CD14-positive monocyte (primary cell): ENCODE results near the gene MAD1L1. TPM values are rescaled to one million over a fixed set of nuclear protein-coding genes. Genes with fewer than 3 reads are reported as not detected.

Experiments used
- DNase-seq, 3 donors: peaks; one replicate each; pipeline ENCODE4 v3.0.0-alpha.2; 2011 to 2022
- H2AFZ ChIP-seq: 2 replicates; pipeline ENCODE4 v1.6.0; 2012; ENCODE audit warnings: mild to moderate bottlenecking, low read depth, low read length, inconsistent platforms; ENCODE audit not compliant: insufficient read depth, poor library complexity, severe bottlenecking
- H3K27ac ChIP-seq, 2 donors: 1 replicate in 1 of 2; 2 replicates in 1 of 2; pipeline ENCODE4 v1.5.1; 2012 to 2013; ENCODE audit warnings: low read length in 2 of 2, control low read depth in 1 of 2, inconsistent platforms in 1 of 2, low read depth in 1 of 2, mild to moderate bottlenecking in 1 of 2
- H3K27me3 ChIP-seq, 2 donors: one replicate each; pipeline versions ENCODE4 v1.6.0 to v1.6.1; 2011 to 2013; ENCODE audit warnings: low read length in 2 of 2; ENCODE audit not compliant: control insufficient read depth in 2 of 2, insufficient read depth in 2 of 2
- H3K36me3 ChIP-seq, 2 donors: replicated peaks in 1 of 2; 1 replicate in 1 of 2; 2 replicates in 1 of 2; pipeline versions ENCODE4 v1.5.1 to v1.6.1; 2012 to 2013; ENCODE audit warnings: low read length in 2 of 2, control low read depth in 1 of 2, inconsistent platforms in 1 of 2, mild to moderate bottlenecking in 1 of 2; ENCODE audit not compliant: insufficient read depth in 2 of 2, control insufficient read depth in 1 of 2
- H3K4me1 ChIP-seq, 2 donors: 1 replicate in 1 of 2; 2 replicates in 1 of 2; pipeline versions ENCODE4 v1.5.1 to v1.6.1; 2012 to 2013; ENCODE audit warnings: low read length in 2 of 2, control low read depth in 1 of 2, inconsistent platforms in 1 of 2, mild to moderate bottlenecking in 1 of 2, moderate library complexity in 1 of 2; ENCODE audit not compliant: insufficient read depth in 2 of 2, control insufficient read depth in 1 of 2
- H3K4me2 ChIP-seq: replicated peaks from 2 replicates; pipeline ENCODE3; 2012; ENCODE audit warnings: low read length, moderate library complexity, mild to moderate bottlenecking; ENCODE audit not compliant: poor library complexity, severe bottlenecking; ENCODE audit errors: extremely low read depth
- H3K4me3 ChIP-seq, 3 experiments: fragments of 200-600 bp in 1 of 3; sonication (generic) in 1 of 3; replicated peaks in 1 of 3; 1 replicate in 2 of 3; 2 replicates in 1 of 3; pipeline ENCODE4 v1.5.1; 2011 to 2013; ENCODE audit warnings: low read length in 3 of 3, mild to moderate bottlenecking in 3 of 3, control low read depth in 2 of 3, low read depth in 2 of 3, inconsistent platforms in 1 of 3, moderate library complexity in 1 of 3
- H3K79me2 ChIP-seq: 2 replicates; pipeline ENCODE4 v1.6.0; 2012; ENCODE audit warnings: mild to moderate bottlenecking, control low read depth, inconsistent platforms, low read length, moderate library complexity; ENCODE audit not compliant: insufficient read depth
- H3K9ac ChIP-seq: 2 replicates; pipeline ENCODE4 v1.6.0; 2017; ENCODE audit warnings: low read length, mild to moderate bottlenecking; ENCODE audit not compliant: insufficient read depth, poor library complexity, severe bottlenecking
- H3K9me3 ChIP-seq, 2 donors: replicated peaks in 1 of 2; 1 replicate in 1 of 2; 2 replicates in 1 of 2; pipeline versions ENCODE4 v1.5.1 to v1.6.1; 2012 to 2013; ENCODE audit warnings: low read length in 2 of 2, control low read depth in 1 of 2; ENCODE audit not compliant: control insufficient read depth in 1 of 2, insufficient read depth in 1 of 2
- H4K20me1 ChIP-seq: 2 replicates; pipeline ENCODE4 v1.6.0; 2012; ENCODE audit warnings: mild to moderate bottlenecking, low read length, control low read depth, moderate library complexity; ENCODE audit not compliant: insufficient read depth
- H3K27ac Mint-ChIP-seq, 7 donors: one replicate each; pipeline ENCODE4 v1.8.0; 2020; ENCODE audit warnings: mild to moderate bottlenecking in 7 of 7, mixed read lengths in 7 of 7, moderate library complexity in 6 of 7, inconsistent platforms in 2 of 7
- H3K27me3 Mint-ChIP-seq, 3 donors: one replicate each; pipeline ENCODE4 v1.8.0; 2021 to 2022; ENCODE audit warnings: low read depth in 3 of 3, mild to moderate bottlenecking in 3 of 3, mixed read lengths in 3 of 3, moderate library complexity in 3 of 3, inconsistent platforms in 1 of 3
- H3K36me3 Mint-ChIP-seq, 2 donors: one replicate each; pipeline ENCODE4 v1.8.0; 2020; ENCODE audit warnings: mixed read lengths in 2 of 2, inconsistent platforms in 1 of 2, mild to moderate bottlenecking in 1 of 2
- H3K4me1 Mint-ChIP-seq: one replicate; pipeline ENCODE4 v1.8.0; 2020; ENCODE audit warnings: mild to moderate bottlenecking, mixed read lengths
- H3K4me3 Mint-ChIP-seq, 2 donors: one replicate each; pipeline ENCODE4 v1.8.0; 2020; ENCODE audit warnings: mild to moderate bottlenecking in 2 of 2, mixed read lengths in 2 of 2, moderate library complexity in 1 of 2
- H3K9me3 Mint-ChIP-seq, 7 donors: one replicate each; pipeline ENCODE4 v1.8.0; 2020 to 2022; ENCODE audit warnings: mixed read lengths in 7 of 7, mild to moderate bottlenecking in 6 of 7, moderate library complexity in 6 of 7, inconsistent platforms in 2 of 7
- CTCF ChIP-seq: fragments of 200-600 bp; IDR thresholded peaks from one replicate; pipeline ENCODE4 v1.8.0; 2022; ENCODE audit warnings: antibody characterized with exemption, mild to moderate bottlenecking
- WGBS: methylation state at CpG from one replicate; pipeline ENCODE4 v1.1.5; 2013; ENCODE audit warnings: missing lambda C conversion rate; ENCODE audit not compliant: insufficient coverage; 5-methylcytosine and 5-hydroxymethylcytosine counted together
- intact Hi-C, 2 donors: fragments of 100-400 bp; cut with micrococcal nuclease; formaldehyde crosslinking; loops; one replicate each; pipeline versions ENCODE4 v1.15.0 to v1.15.1; 2023
- polyA plus RNA-seq, 3 donors: library from polyadenylated mRNA; depleted of rRNA in 1 of 3; unstranded in 2 of 3; stranded (reverse) in 1 of 3; fragments of 300-500 nt in 2 of 3; fragments of >200 nt in 1 of 3; fragmentation: Illumina TruSeq in 2 of 3; gene quantifications; 1 replicate in 2 of 3; 2 replicates in 1 of 3; pipeline ENCODE4 v1.2.3, GENCODE V29; 2012 to 2021

MAD1L1 gene
- polyA plus RNA-seq, 3 donors = 22.0 to 39.4 (median 33.2) TPM

- Histone ChIP-seq H2AFZ (no peak overlapping the region), H3K9me3 (no peaks in the 10 kb centered on the region), H3K4me1 (no peaks in the 10 kb centered on the region), H4K20me1 (peaks cover 8% of the 10 kb centered on the region), H3K27me3 (no peaks in the 10 kb centered on the region), H3K4me2 (no peak overlapping the region), H3K27ac (no peak overlapping the region), H3K4me3 (no peak overlapping the region), H3K79me2 (no peaks in the 10 kb centered on the region), H3K9ac (no peak overlapping the region), H3K36me3 (peaks cover 33 to 47% of the 10 kb centered on the region in 2 donors)
- no peak for TF ChIP-seq CTCF
- Mint-ChIP-seq H3K27ac (peak overlapping the region in 1 of 7 donors; percentile 23), H3K27me3 (no peaks in the 10 kb centered on the region), H3K9me3 (no peaks in the 10 kb centered on the region), H3K4me1 (peaks cover 6% of the 10 kb centered on the region), H3K36me3 (peaks cover 54 to 61% of the 10 kb centered on the region in 2 donors), H3K4me3 (no peak overlapping the region)
- intact Hi-C loops = no loop called here
- DNase-seq = no peak
- WGBS = 95% methylated on average over 25 of the region's 29 CpGs
Observed at GRCh38 chr7:2149672-2150444, 82.9 kb downstream of the MAD1L1 start.

GRCh38 chr7:2148814-2149213 lies 83.9 kb downstream of the MAD1L1 start:
- Mint-ChIP-seq H3K27ac (peak overlapping the region in 1 of 7 donors; percentile 1), H3K27me3 (no peaks in the 10 kb centered on the region), H3K4me3 (no peak overlapping the region), H3K4me1 (peaks cover 6% of the 10 kb centered on the region), H3K9me3 (no peaks in the 10 kb centered on the region), H3K36me3 (peaks cover 55 to 68% of the 10 kb centered on the region in 2 donors)
- peaks cover 40 to 58% of the 10 kb centered on the region in 2 donors for H3K36me3 ChIP-seq
- no peak overlapping the region for H3K27ac ChIP-seq
- whole genome bisulfite sequencing = 98% methylated on average over 7 of the region's 7 CpGs
- no peaks in the 10 kb centered on the region for H3K4me1 ChIP-seq
- intact Hi-C loops = no loop called here
- TF ChIP-seq CTCF = no peak
- no peak overlapping the region for H3K4me3 ChIP-seq
- no peaks in the 10 kb centered on the region for H3K27me3 ChIP-seq
- H3K9me3 ChIP-seq = no peaks in the 10 kb centered on the region
- H3K9ac ChIP-seq = no peak overlapping the region
- H4K20me1 ChIP-seq = peaks cover 8% of the 10 kb centered on the region
- DNase-seq = no peak
- H2AFZ ChIP-seq = no peak overlapping the region
- no peak overlapping the region for H3K4me2 ChIP-seq
- H3K79me2 ChIP-seq = no peaks in the 10 kb centered on the region
